GM10847 (cell line): ENCODE data around the gene SRMS.

Source experiments
- POLR2A ChIP-seq: IDR thresholded peaks from 2 replicates; pipeline ENCODE4 v1.6.1; 2011; ENCODE audit not compliant: insufficient read length; ENCODE audit errors: extremely low read depth

The SRMS gene

DNA sequence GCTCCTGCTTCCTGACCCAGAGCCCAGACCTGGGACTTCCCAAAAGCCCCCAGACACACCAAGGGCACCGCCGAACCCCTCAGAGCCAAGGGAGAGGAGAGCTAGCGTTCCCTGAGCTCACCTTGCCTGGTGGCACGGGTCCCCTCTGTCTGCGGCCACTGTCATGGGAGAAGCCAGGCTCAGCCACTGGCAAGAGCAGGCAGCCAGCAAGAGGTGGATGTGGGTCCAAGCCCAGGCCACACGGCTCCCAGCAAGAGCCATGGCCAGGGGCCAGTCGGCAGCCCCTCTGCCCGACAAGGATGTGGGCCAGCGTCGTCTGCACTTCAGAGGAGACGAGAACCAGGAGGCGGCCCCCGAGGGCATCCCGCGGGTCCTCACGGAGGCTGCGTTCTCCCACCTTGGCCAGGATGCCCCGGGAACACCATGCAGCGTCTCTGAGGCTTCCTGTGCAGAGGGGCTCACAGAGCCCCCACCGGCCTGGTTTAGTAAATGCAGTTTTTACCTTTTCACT lies 29.1 kb downstream of the SRMS start:
- TF ChIP-seq POLR2A = no peak

DNA sequence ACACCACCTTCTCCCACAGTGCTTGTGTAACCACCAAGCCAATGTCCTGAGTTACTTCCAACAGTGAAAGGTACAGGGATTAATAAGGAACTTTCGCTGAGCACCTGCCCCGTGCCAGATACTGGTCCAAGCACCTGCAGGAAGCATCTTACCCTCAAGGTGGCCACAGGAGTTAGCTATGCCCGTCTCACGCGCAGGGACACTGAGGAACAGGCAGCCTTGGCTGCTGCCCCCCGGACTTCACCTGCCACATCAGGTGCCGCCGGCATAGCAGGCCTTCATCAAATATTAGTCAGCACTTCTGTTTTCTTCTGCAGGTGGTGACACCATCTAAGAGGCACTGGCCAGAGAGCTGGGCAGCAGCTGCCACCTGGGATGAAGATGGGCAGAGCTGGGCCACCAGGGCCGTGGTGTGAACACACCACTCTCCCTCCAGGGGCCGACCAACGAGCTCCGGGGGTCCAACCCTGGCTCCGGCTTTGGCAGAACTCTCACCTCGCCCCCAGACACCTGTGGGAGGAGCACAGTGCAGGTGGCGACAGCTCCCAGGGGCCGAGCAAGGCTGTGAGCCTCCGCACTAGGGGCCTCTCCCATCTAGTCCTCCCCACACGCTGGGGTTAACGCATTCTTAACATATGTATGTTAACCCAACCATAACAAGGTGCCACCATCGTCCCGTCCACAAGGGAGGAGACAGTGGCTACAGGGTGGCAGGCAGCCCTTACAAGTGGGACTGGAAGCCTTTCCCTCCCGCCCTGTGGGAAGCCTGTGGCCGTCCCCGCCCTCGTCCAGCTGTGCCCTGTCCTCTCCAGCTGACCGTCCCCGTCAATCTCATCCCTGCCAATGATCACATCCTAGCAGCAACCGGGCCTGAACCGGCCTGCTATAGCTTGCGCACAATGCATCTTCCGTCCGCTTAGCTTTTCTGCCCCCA lies 29.9 kb downstream of the SRMS start:
- no peak for TF ChIP-seq POLR2A

- TF ChIP-seq POLR2A = no peak
These were observed 34.3 kb downstream of the SRMS start for GRCh38 chr20:63513207-63513606.

DNA sequence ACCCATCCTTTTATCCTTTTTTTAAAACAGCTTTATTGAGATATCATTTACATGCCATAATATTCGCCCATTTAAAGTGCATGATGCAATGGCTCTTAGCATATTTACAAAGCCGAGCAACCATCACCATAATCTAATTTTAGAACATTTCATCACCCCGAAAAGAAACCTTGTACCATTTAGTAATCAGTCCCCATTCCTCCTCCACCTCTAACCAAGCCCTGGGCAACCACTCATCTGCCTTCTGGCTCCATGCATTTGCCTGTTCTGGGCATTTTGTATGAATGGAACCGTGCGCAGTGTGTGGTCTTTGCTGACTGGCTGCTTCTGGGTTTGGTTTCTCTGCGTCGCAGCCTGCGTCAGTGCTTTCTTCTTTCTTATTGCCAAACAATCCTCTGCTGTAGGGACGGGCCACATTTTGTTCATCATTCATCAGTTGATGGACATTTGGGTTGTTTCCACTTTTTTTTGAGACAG lies 38.4 kb downstream of the SRMS start:
- TF ChIP-seq POLR2A = no peak

- no peak for TF ChIP-seq POLR2A
These were observed 39.3 kb downstream of the SRMS start for GRCh38 chr20:63508072-63508768.

DNA sequence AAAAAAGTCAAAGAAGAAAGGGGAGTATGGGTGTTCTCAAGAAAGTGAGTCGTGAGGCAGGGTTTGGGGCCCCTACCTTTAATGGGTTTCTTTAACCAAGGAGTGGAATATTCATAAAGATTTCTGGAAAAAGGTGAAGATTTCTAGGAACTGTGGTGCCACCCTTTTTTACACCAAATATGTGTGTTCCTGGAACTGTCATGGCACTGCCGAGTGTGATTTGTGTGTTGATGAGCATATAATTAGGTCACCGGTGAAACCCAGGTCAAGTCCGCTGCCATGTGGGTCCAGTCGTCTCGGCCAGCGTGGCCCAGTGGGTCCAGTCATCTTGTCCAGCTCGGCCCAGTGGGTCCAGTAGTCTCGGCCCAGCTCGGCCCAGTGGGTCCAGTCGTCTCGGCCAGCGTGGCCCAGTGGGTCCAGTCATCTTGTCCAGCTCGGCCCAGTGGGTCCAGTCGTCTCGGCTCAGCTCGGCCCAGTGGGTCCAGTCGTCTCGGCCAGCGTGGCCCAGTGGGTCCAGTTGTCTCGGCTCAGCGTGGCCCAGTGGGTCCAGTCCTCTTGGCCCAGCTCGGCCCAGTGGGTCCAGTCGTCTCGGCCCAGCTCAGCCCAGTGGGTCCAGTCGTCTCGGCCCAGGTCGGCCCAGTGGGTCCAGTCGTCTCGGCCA lies 40.3 kb downstream of the SRMS start:
- no peak for TF ChIP-seq POLR2A

- TF ChIP-seq POLR2A = no peak
These were observed 41.8 kb downstream of the SRMS start for GRCh38 chr20:63505723-63506122.

DNA sequence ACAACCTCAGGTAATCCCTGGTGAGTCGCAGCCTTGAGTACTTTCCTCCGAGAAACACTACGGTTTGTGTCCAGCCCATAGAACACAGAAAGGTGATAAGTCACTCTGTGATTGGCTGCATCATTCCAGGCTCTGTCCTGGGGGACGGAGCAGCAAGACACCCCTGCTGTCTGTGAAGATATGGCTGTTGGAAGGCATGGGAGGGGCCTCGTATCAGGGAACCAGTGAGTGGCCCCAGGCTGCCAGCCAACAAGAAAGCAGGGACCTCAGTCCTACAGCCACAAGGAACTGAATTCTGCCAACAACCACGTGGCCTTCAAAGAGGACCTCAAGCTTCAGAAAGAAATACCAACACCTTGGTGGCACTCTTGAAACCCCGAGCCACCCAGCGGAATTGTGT lies 42.3 kb downstream of the SRMS start:
- no peak for TF ChIP-seq POLR2A

- TF ChIP-seq POLR2A = no peak
These were observed 42.9 kb downstream of the SRMS start for GRCh38 chr20:63504642-63505041.

GRCh38 chr20:63503524-63503923 lies 44.0 kb downstream of the SRMS start:
- no peak for TF ChIP-seq POLR2A

- TF ChIP-seq POLR2A = no peak
These were observed 44.8 kb downstream of the SRMS start for GRCh38 chr20:63502671-63503172.

GRCh38 chr20:63501818-63502670 lies 45.5 kb downstream of the SRMS start:
- TF ChIP-seq POLR2A = no peak

DNA sequence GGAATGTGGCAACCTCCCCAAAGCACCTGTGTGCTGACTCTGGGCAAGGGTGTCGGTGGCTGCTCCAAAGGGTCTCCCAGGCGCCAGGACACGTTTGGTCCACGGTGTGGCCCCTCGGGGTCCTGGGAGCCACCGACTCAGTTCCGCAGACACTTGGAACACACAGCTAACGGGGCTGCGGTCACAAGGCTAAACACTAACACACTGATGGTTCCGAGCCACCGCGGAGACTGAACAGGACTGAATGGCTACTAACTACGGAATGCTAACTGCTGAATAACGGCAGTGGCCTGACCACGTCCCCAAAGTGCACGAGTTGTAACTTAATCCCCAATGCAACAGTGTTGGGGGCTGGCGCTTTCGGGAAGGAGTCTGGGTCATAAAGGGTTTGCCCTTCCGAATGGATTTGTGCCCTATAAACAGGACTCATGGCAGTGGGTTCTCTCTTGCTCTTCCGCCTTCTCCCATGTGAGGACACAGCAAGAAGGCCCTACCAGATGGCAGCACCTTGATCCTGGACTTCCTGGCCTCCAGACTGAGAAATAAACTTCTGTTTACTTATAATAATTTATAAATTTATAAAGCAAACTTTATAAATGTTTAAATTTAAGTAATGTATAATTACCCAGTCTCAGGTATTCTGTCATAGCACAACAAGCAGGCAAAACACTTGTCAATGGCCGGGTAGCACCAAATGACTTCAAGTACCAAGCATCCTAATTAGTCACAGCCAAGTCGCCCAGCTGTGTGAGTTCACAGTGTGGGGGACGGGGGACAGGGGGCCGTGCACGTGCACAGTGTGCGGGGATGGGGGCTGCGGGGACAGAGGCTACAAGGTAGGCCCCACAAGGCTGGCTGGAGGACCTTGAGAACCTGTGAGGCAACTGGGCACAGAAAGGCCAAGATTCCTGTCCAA lies 46.4 kb downstream of the SRMS start:
- TF ChIP-seq POLR2A = no peak
